ENCODE results near the gene AFM.

The AFM gene

DNA sequence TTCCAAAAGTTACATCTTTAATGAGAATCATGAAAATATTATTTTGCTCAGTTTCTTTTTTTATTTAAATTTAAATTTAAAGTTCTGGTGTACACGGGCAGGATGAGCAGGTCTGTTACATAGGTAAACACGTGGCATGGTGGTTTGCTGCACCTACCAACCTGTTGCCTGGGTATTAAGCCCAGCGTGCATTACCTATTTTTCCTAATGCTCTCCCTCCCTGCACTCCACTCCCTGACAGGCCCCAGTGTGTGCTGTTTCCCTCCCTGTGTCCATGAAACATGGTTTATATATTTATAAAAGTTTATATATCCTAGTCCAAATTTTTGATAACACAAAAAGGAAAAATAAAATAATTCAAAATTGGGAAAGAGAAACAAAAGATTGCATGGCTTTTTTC is 41.6 kb upstream of the AFM start:
- H3K4me3 ChIP-seq (ENCODE audit: low read length): no peak overlapping the region
- no peaks in the 10 kb centered on the region for H3K27me3 ChIP-seq (replicated peaks; ENCODE audit: control insufficient read depth, insufficient read depth, low read length)
- H3K9me3 ChIP-seq (ENCODE audit: control insufficient read depth, low read length): no peaks in the 10 kb centered on the region
- H3K9ac ChIP-seq (ENCODE audit: low read length): no peak overlapping the region
- no peaks in the 10 kb centered on the region for H3K36me3 ChIP-seq (ENCODE audit: control insufficient read depth, insufficient read depth, low read length, severe bottlenecking)
- DNase-seq (ENCODE audit: low read depth): no peak
- no peaks in the 10 kb centered on the region for H3K4me1 ChIP-seq (ENCODE audit: control insufficient read depth, insufficient read depth, low read length)

DNA sequence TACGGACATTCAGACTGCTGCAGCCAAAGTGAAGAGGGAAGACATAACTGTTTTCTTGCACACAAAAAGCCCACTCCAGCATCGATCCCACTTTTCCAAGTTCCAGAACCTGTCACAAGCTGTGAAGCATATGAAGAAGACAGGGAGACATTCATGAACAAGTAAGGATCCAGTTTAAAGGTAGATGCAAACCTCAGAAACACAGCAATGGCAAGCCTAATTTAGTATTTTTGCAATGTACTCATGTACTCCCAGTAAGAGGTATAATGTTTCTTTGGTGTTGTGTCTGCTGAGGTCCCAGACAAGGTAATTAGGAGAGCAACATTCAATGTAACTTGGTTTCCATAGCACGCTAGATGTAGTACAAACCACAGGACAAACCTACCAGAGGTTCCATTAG is 40.9 kb upstream of the AFM start:
- H3K4me3 ChIP-seq (ENCODE audit: low read length): no peak overlapping the region
- H3K27me3 ChIP-seq (replicated peaks; ENCODE audit: control insufficient read depth, insufficient read depth, low read length): no peaks in the 10 kb centered on the region
- H3K9me3 ChIP-seq (ENCODE audit: control insufficient read depth, low read length): no peaks in the 10 kb centered on the region
- H3K4me1 ChIP-seq (ENCODE audit: control insufficient read depth, insufficient read depth, low read length): no peaks in the 10 kb centered on the region
- no peak overlapping the region for H3K9ac ChIP-seq (ENCODE audit: low read length)
- H3K36me3 ChIP-seq (ENCODE audit: control insufficient read depth, insufficient read depth, low read length, severe bottlenecking): no peaks in the 10 kb centered on the region
- no peak for DNase-seq (ENCODE audit: low read depth)

DNA sequence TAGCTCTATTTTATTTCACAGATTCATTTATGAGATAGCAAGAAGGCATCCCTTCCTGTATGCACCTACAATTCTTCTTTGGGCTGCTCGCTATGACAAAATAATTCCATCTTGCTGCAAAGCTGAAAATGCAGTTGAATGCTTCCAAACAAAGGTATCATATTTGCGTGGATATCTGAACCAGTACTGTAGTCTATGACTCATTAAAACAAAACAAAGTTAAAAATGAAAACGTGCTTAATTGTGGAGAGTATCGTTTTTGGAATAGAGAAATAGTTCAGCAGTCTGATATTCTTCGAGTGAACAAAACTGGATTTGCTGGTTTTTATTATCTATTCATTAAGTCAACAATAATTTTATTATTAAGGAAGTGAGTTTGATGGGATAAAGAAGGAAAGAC is 39.3 kb upstream of the AFM start:
- no peak overlapping the region for H3K4me3 ChIP-seq (ENCODE audit: low read length)
- peak; percentile 7 for DNase-seq (ENCODE audit: low read depth)
- H3K9me3 ChIP-seq (ENCODE audit: control insufficient read depth, low read length): no peaks in the 10 kb centered on the region
- H3K9ac ChIP-seq (ENCODE audit: low read length): no peak overlapping the region
- no peaks in the 10 kb centered on the region for H3K36me3 ChIP-seq (ENCODE audit: control insufficient read depth, insufficient read depth, low read length, severe bottlenecking)
- H3K27me3 ChIP-seq (replicated peaks; ENCODE audit: control insufficient read depth, insufficient read depth, low read length): no peaks in the 10 kb centered on the region
- H3K4me1 ChIP-seq (ENCODE audit: control insufficient read depth, insufficient read depth, low read length): no peaks in the 10 kb centered on the region

GRCh38 chr4:73443224-73443623 is 38.3 kb upstream of the AFM start:
- H3K9me3 ChIP-seq (ENCODE audit: control insufficient read depth, low read length): no peaks in the 10 kb centered on the region
- H3K4me1 ChIP-seq (ENCODE audit: control insufficient read depth, insufficient read depth, low read length): no peaks in the 10 kb centered on the region
- DNase-seq (ENCODE audit: low read depth): no peak
- H3K4me3 ChIP-seq (ENCODE audit: low read length): no peak overlapping the region
- H3K9ac ChIP-seq (ENCODE audit: low read length): no peak overlapping the region
- no peaks in the 10 kb centered on the region for H3K27me3 ChIP-seq (replicated peaks; ENCODE audit: control insufficient read depth, insufficient read depth, low read length)
- no peaks in the 10 kb centered on the region for H3K36me3 ChIP-seq (ENCODE audit: control insufficient read depth, insufficient read depth, low read length, severe bottlenecking)

GRCh38 chr4:73445383-73446335 is 35.9 kb upstream of the AFM start:
- Histone ChIP-seq H3K4me3 (ENCODE audit: low read length) (no peak overlapping the region), H3K9me3 (ENCODE audit: control insufficient read depth, low read length) (no peaks in the 10 kb centered on the region), H3K27me3 (replicated peaks; ENCODE audit: control insufficient read depth, insufficient read depth, low read length) (no peaks in the 10 kb centered on the region), H3K9ac (ENCODE audit: low read length) (no peak overlapping the region), H3K36me3 (ENCODE audit: control insufficient read depth, insufficient read depth, low read length, severe bottlenecking) (no peaks in the 10 kb centered on the region), H3K4me1 (ENCODE audit: control insufficient read depth, insufficient read depth, low read length) (peaks cover 9% of the 10 kb centered on the region)
- DNase-seq (ENCODE audit: low read depth): no peak

DNA sequence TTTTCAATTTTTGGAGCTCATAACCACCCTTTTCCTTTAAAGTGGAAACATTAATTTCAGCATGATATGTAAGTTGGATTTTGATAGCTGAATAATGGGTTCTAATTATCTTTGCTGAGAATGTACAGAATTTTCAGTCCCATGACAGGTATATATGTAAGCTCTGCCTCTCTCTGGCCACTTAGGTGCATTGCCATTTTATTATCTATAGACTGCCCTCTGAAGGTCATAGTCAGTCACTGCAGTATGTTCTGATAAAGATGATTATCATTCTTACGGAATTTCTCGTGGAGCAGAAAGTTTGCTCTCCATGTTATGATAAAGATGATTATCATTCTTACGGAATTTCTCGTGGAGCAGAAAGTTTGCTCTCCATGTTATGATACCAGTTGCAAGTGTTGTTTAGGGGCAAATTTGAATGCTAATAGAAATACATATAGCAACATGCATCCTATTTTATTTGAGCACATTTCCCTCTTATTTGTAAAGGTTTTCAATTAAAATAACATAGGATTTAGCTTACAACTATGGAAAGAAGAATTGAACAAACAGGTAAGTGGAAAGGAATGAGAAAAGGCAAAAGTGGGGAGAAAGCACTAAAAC is 35.1 kb upstream of the AFM start:
- no peak overlapping the region for H3K9ac ChIP-seq (ENCODE audit: low read length)
- no peaks in the 10 kb centered on the region for H3K9me3 ChIP-seq (ENCODE audit: control insufficient read depth, low read length)
- no peaks in the 10 kb centered on the region for H3K36me3 ChIP-seq (ENCODE audit: control insufficient read depth, insufficient read depth, low read length, severe bottlenecking)
- H3K27me3 ChIP-seq (replicated peaks; ENCODE audit: control insufficient read depth, insufficient read depth, low read length): no peaks in the 10 kb centered on the region
- H3K4me3 ChIP-seq (ENCODE audit: low read length): no peak overlapping the region
- H3K4me1 ChIP-seq (ENCODE audit: control insufficient read depth, insufficient read depth, low read length): peaks cover 17% of the 10 kb centered on the region
- DNase-seq (ENCODE audit: low read depth): peak; percentile 69

- Histone ChIP-seq H3K4me3 (ENCODE audit: low read length) (no peak overlapping the region), H3K27me3 (replicated peaks; ENCODE audit: control insufficient read depth, insufficient read depth, low read length) (no peaks in the 10 kb centered on the region), H3K9me3 (ENCODE audit: control insufficient read depth, low read length) (no peaks in the 10 kb centered on the region), H3K9ac (ENCODE audit: low read length) (no peak overlapping the region), H3K4me1 (ENCODE audit: control insufficient read depth, insufficient read depth, low read length) (peaks cover 26% of the 10 kb centered on the region), H3K36me3 (ENCODE audit: control insufficient read depth, insufficient read depth, low read length, severe bottlenecking) (no peaks in the 10 kb centered on the region)
- DNase-seq (ENCODE audit: low read depth): no peak
Measured at GRCh38 chr4:73447671-73448070, 33.9 kb upstream of the AFM start.

DNA sequence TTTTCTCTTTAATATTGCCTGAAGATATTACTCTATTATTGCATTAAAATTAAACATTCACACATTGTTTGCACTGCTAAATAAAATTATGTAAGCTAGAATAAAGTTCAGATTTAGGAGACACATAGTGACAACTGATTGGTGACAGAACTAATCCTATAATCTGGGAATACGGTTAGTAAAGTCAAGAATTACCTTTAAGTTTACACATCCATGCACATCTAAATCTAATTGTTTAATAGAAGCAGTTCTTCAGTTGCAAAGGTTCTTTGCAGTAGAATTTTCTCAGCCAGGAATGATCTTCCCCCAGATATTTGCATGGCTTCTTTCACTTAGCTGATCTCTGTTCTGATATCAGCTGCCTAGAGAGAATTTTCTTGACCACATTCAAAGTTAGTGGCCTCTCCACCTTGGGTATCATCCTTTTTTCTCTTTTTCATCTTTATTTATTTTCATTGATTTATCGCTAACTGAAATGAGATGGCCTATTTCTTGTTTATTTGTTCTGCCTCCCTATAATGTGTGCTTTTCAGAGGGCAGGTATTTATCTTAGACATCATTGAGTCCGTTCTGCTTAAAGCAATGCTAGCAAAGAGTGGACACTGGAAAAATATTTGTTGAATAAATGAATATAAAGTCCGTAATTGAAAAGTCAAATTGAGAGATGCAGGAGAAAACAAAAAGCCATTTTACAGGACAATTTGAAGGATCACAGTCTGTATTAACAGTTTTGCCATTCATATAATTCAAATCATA is 32.9 kb upstream of the AFM start:
- DNase-seq (ENCODE audit: low read depth): no peak
- Histone ChIP-seq H3K9ac (ENCODE audit: low read length) (no peak overlapping the region), H3K9me3 (ENCODE audit: control insufficient read depth, low read length) (no peaks in the 10 kb centered on the region), H3K4me1 (ENCODE audit: control insufficient read depth, insufficient read depth, low read length) (peaks cover 26% of the 10 kb centered on the region), H3K27me3 (replicated peaks; ENCODE audit: control insufficient read depth, insufficient read depth, low read length) (no peaks in the 10 kb centered on the region), H3K4me3 (ENCODE audit: low read length) (no peak overlapping the region), H3K36me3 (ENCODE audit: control insufficient read depth, insufficient read depth, low read length, severe bottlenecking) (no peaks in the 10 kb centered on the region)

DNA sequence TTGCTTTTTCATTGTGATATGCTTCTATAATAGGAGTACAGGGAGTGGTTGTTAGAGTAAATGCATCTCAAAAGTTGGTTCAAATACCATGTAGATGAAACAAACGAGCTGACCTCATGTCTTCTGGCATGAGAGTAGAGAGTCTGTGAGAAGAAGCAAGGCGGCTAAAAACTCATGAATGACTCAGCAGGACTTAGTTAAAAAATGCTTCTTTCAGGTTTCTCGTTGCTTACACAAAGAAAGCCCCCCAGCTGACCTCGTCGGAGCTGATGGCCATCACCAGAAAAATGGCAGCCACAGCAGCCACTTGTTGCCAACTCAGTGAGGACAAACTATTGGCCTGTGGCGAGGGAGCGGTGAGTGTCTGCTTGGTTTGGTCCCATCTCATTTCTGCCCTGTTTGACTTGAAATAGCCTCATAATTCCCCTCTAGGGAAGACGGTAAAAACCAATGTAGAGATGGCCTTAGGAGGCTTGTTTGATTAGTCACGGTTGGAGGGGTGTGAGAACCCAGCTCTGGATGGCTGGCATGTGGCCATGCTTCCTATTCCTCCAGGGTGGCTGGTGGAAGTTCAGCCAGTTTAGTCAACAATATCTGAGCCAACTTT is 31.0 kb upstream of the AFM start:
- peak overlapping the region; percentile 31 for H3K9ac ChIP-seq (ENCODE audit: low read length)
- H3K36me3 ChIP-seq (ENCODE audit: control insufficient read depth, insufficient read depth, low read length, severe bottlenecking): no peaks in the 10 kb centered on the region
- H3K4me1 ChIP-seq (ENCODE audit: control insufficient read depth, insufficient read depth, low read length): peaks cover 26% of the 10 kb centered on the region
- H3K27me3 ChIP-seq (replicated peaks; ENCODE audit: control insufficient read depth, insufficient read depth, low read length): no peaks in the 10 kb centered on the region
- H3K9me3 ChIP-seq (ENCODE audit: control insufficient read depth, low read length): no peaks in the 10 kb centered on the region
- DNase-seq (ENCODE audit: low read depth): peak; percentile 81
- peak overlapping the region; percentile 68 for H3K4me3 ChIP-seq (ENCODE audit: low read length)

- H3K9me3 ChIP-seq (ENCODE audit: control insufficient read depth, low read length): no peaks in the 10 kb centered on the region
- no peak for DNase-seq (ENCODE audit: low read depth)
- H3K4me3 ChIP-seq (ENCODE audit: low read length): no peak overlapping the region
- no peak overlapping the region for H3K9ac ChIP-seq (ENCODE audit: low read length)
- H3K4me1 ChIP-seq (ENCODE audit: control insufficient read depth, insufficient read depth, low read length): peaks cover 26% of the 10 kb centered on the region
- no peaks in the 10 kb centered on the region for H3K36me3 ChIP-seq (ENCODE audit: control insufficient read depth, insufficient read depth, low read length, severe bottlenecking)
- H3K27me3 ChIP-seq (replicated peaks; ENCODE audit: control insufficient read depth, insufficient read depth, low read length): no peaks in the 10 kb centered on the region
Measured at GRCh38 chr4:73451404-73451803, 30.1 kb upstream of the AFM start.
